WERI-Rb-1 (cell line): Measurements from ENCODE around the gene TMCO5A.

Experiments
- DNase-seq: peaks from one replicate; pipeline ENCODE4 v3.0.0-alpha.2; 2020
- H3K27ac ChIP-seq: fragments of 250-450 bp; sonication (Bioruptor Pico); 2 replicates; pipeline ENCODE4 v1.5.1; 2020; ENCODE audit warnings: mild to moderate bottlenecking, moderate library complexity
- H3K27me3 ChIP-seq: fragments of 250-450 bp; sonication (Bioruptor Pico); 2 replicates; pipeline ENCODE4 v1.5.1; 2021; ENCODE audit warnings: mild to moderate bottlenecking, low read depth, moderate library complexity; ENCODE audit not compliant: insufficient read depth, severe bottlenecking
- H3K36me3 ChIP-seq: fragments of 250-450 bp; sonication (Bioruptor Pico); 2 replicates; pipeline ENCODE4 v1.5.1; 2020; ENCODE audit warnings: mild to moderate bottlenecking, moderate library complexity
- H3K4me3 ChIP-seq: 2 replicates; pipeline ENCODE4 v1.5.1; 2011; ENCODE audit warnings: low read depth, mild to moderate bottlenecking, control low read depth, low read length
- H3K9me3 ChIP-seq: fragments of 250-450 bp; sonication (Bioruptor Pico); 2 replicates; pipeline ENCODE4 v1.5.1; 2021; ENCODE audit warnings: mild to moderate bottlenecking, moderate library complexity; ENCODE audit not compliant: severe bottlenecking
- TF ChIP-seq, protein P1 (sequence below): IDR thresholded peaks from 2 replicates; pipeline ENCODE4 v1.5.1; 2011; ENCODE audit warnings: low read depth, mild to moderate bottlenecking, control low read depth, inconsistent platforms, low read length

The TMCO5A gene

GRCh38 chr15:37934340-37934739 is at the start of gene TMCO5A:
Gene TMCO5A, plus strand, starts transcription at chr15:37934640. Its CDS starts 1,684 bp downstream, at chr15:37936324.
- TF ChIP-seq, protein P1, sequence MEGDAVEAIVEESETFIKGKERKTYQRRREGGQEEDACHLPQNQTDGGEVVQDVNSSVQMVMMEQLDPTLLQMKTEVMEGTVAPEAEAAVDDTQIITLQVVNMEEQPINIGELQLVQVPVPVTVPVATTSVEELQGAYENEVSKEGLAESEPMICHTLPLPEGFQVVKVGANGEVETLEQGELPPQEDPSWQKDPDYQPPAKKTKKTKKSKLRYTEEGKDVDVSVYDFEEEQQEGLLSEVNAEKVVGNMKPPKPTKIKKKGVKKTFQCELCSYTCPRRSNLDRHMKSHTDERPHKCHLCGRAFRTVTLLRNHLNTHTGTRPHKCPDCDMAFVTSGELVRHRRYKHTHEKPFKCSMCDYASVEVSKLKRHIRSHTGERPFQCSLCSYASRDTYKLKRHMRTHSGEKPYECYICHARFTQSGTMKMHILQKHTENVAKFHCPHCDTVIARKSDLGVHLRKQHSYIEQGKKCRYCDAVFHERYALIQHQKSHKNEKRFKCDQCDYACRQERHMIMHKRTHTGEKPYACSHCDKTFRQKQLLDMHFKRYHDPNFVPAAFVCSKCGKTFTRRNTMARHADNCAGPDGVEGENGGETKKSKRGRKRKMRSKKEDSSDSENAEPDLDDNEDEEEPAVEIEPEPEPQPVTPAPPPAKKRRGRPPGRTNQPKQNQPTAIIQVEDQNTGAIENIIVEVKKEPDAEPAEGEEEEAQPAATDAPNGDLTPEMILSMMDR: no peak
- no peak for DNase-seq
- Histone ChIP-seq H3K4me3 (no peak within 1 kb of the TSS), H3K27ac (no peak within 1 kb of the TSS), H3K36me3 (no peaks in the 10 kb centered on the region), H3K9me3 (no peaks in the 10 kb centered on the region), H3K27me3 (peaks cover 4% of the 10 kb centered on the region)

GRCh38 chr15:37885651-37886050 is 48.8 kb upstream of the TMCO5A start:
- H3K27me3 ChIP-seq: no peaks in the 10 kb centered on the region
- no peak overlapping the region for H3K27ac ChIP-seq
- no peak for DNase-seq
- H3K4me3 ChIP-seq: no peak overlapping the region
- no peaks in the 10 kb centered on the region for H3K36me3 ChIP-seq
- TF ChIP-seq, protein P1: no peak
- H3K9me3 ChIP-seq: no peaks in the 10 kb centered on the region

GRCh38 chr15:37888356-37888755 is 46.1 kb upstream of the TMCO5A start:
- Histone ChIP-seq H3K4me3 (no peak overlapping the region), H3K27me3 (no peaks in the 10 kb centered on the region), H3K27ac (no peak overlapping the region), H3K36me3 (no peaks in the 10 kb centered on the region), H3K9me3 (no peaks in the 10 kb centered on the region)
- DNase-seq: no peak
- TF ChIP-seq, protein P1: no peak

DNA sequence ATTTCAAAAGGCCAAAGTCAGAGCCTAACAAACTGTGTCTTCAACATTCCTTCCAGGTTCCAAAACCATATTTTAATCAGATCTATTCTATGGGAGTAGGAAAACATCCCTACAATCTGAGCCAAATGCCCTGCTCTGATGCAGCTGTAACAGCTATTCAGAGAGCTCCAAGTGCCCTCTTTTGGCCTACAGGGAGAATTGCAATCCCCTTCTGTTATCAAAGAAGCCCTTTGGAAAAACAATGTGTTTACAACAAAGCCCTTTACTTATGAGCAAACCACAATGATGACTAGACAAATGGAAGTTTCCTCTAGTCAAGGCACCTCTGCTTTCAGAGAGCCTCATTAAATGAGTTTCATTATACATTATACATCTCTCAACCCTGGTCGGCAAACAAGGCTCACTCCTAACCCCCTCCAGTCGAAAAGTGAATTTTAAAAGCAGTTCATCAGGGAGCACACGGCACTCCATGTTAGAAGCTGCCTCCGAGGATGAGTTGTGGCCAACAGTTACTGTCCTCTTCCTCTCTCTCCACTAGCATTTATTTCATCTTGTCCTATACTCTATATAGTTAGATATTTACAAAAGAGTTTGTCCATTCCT is 42.6 kb upstream of the TMCO5A start:
- no peaks in the 10 kb centered on the region for H3K9me3 ChIP-seq
- H3K4me3 ChIP-seq: no peak overlapping the region
- H3K36me3 ChIP-seq: no peaks in the 10 kb centered on the region
- TF ChIP-seq, protein P1: peak; percentile 73
- H3K27me3 ChIP-seq: no peaks in the 10 kb centered on the region
- DNase-seq: peak; percentile 16
- H3K27ac ChIP-seq: no peak overlapping the region

GRCh38 chr15:37893309-37893708 is 41.1 kb upstream of the TMCO5A start:
- no peaks in the 10 kb centered on the region for H3K27me3 ChIP-seq
- TF ChIP-seq, protein P1: no peak
- DNase-seq: no peak
- H3K27ac ChIP-seq: no peak overlapping the region
- no peaks in the 10 kb centered on the region for H3K9me3 ChIP-seq
- H3K36me3 ChIP-seq: no peaks in the 10 kb centered on the region
- H3K4me3 ChIP-seq: no peak overlapping the region

DNA sequence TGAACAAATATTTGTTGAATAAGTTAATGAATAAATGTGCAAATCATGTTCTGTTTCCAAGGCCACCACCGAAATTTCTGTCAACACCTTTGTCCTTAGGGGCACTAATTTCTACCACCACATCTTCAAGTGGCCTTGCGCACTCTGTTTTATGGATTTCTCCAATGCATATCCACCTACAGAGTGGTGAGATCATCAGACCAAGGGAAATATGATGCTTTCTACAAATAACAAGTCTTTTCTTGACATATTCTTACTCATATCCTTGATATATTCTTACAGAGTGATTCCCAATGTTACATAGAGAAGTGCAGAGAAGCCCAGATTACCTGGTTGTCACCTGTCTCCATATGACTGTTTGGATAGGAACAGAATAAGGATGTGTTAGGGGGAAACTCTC is 36.1 kb upstream of the TMCO5A start:
- TF ChIP-seq, protein P1: no peak
- Histone ChIP-seq H3K27ac (no peak overlapping the region), H3K36me3 (no peaks in the 10 kb centered on the region), H3K4me3 (no peak overlapping the region), H3K27me3 (no peaks in the 10 kb centered on the region), H3K9me3 (no peaks in the 10 kb centered on the region)
- DNase-seq: no peak
